GM15510 (cell line): ENCODE results near the gene C12orf57.

Experiments used
- POLR2A ChIP-seq: IDR thresholded peaks from 3 replicates; pipeline ENCODE4 v1.6.1; 2011; ENCODE audit warnings: borderline replicate concordance; ENCODE audit not compliant: insufficient read length; ENCODE audit errors: extremely low read depth

C12orf57 gene

GRCh38 chr12:6914947-6915788 is 28.7 kb upstream of the C12orf57 start:
- no peak for TF ChIP-seq POLR2A

DNA sequence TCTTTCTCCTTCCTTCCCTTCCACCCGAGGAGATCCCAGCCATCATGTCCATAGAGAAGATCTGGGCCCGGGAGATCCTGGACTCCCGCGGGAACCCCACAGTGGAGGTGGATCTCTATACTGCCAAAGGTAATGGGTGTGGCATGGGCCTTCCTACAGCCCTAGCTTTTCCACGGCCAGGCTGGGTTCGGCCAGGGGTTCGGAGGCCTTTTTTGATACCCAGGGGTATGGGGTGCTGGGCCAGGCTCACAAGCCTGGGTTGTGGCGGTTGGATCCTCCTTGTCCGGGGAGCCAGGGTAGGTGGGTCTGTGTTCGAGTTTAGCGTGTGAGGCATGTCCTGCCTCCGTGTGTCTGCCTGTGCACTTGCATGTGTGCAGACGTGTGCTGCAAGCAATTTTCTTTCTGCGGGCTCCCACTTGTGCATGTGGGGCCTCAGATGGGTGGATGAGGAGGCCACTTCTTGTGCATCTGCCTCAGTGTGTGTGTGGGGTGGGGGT is 28.0 kb upstream of the C12orf57 start:
- TF ChIP-seq POLR2A = no peak

GRCh38 chr12:6916426-6917200 is 27.2 kb upstream of the C12orf57 start:
- no peak for TF ChIP-seq POLR2A

GRCh38 chr12:6917491-6918231 is 26.2 kb upstream of the C12orf57 start:
- no peak for TF ChIP-seq POLR2A

DNA sequence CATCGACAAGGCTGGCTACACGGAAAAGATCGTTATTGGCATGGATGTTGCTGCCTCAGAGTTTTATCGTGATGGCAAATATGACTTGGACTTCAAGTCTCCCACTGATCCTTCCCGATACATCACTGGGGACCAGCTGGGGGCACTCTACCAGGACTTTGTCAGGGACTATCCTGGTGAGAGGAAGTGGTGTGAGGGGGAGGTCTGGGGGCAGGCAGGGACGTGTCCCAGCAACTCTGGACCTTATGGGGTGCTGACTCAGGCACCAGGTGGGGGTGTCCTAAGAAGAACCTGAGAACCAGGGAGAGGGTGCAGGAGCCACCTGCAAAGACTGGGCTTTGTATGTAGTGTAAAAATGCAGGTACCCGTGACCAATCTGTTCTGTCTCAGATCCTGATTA is 24.2 kb upstream of the C12orf57 start:
- TF ChIP-seq POLR2A = no peak

DNA sequence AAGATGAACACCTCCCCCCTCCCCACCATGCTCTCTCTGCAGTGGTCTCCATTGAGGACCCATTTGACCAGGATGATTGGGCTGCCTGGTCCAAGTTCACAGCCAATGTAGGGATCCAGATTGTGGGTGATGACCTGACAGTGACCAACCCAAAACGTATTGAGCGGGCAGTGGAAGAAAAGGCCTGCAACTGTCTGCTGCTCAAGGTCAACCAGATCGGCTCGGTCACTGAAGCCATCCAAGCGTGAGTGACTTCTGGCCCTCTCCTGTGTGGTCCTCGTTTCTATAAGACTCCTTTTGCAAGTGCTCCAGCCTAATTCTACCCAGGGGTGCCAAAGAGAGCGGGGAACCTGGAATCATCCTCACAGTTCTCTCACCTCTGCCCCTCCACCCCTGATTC is 22.3 kb upstream of the C12orf57 start:
- no peak for TF ChIP-seq POLR2A

- TF ChIP-seq POLR2A = no peak
These were observed 21.6 kb upstream of the C12orf57 start for GRCh38 chr12:6921996-6922946.

GRCh38 chr12:6923003-6923732 is 20.7 kb upstream of the C12orf57 start:
- TF ChIP-seq POLR2A = no peak

DNA sequence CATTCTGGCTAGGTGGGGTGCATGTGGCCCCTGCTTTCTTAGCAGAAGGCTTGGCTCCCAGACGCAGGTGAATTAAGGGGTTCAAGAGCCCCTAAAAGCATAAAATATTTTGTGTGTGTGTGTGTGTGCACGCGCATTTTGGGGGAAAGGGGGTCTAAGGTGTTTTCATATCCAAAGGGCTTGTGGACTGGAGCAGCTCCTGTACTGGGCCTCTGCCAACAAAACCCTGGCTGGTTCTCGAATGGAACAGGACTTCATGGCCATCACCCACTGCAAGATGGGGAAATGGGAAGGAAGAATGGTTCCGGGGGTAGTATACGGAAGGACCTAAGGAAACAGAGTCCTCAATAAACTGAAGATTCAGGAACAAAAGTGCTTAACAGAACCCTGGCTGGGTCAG is 20.0 kb upstream of the C12orf57 start:
- TF ChIP-seq POLR2A = no peak

- TF ChIP-seq POLR2A = no peak
These were observed 18.6 kb upstream of the C12orf57 start for GRCh38 chr12:6925239-6925539.

GRCh38 chr12:6925540-6926279 is 18.1 kb upstream of the C12orf57 start:
- TF ChIP-seq POLR2A = no peak

GRCh38 chr12:6927379-6928021 is 16.3 kb upstream of the C12orf57 start, which contains the start of gene ATN1:
TSS of gene ATN1 (plus strand) at chr12:6927959. CDS start at chr12:6934002, 6,043 bp downstream.
- TF ChIP-seq POLR2A = peak; percentile 43
